ENCODE data around the gene CDON. TPM values are rescaled to one million over a fixed set of nuclear protein-coding genes. Genes with fewer than 3 reads are reported as not detected.
"Not testable (repeated sequence)": the region's sequence is repeated elsewhere in the genome, so short reads cannot be mapped to it uniquely, and the experiment has no call there.

Gene CDON
- polyA plus RNA-seq, 1 of the 3 experiments (the other 2 are of a cell fraction): 3.7 TPM

DNA sequence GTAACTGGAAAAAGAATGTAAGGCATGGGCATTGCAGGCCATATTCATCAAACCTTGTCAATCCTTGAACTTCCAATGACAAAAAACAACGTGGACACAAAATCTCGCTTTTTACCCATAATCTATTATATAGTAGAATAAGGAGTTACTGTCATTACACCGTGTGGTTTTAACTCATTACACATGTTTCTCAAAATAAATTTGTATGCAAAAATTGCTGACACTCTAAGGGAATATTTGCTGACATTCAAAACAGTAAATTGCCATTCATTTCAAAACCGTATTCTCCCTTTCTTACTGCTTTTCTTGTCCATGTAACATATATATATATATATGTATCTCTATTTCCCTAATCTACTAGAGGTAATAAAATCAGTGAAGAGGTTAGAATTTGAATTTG lies 33.4 kb downstream of the CDON start (continued):
- TF ChIP-seq, protein P1, sequence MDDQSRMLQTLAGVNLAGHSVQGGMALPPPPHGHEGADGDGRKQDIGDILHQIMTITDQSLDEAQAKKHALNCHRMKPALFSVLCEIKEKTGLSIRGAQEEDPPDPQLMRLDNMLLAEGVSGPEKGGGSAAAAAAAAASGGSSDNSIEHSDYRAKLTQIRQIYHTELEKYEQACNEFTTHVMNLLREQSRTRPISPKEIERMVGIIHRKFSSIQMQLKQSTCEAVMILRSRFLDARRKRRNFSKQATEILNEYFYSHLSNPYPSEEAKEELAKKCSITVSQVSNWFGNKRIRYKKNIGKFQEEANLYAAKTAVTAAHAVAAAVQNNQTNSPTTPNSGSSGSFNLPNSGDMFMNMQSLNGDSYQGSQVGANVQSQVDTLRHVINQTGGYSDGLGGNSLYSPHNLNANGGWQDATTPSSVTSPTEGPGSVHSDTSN (IDR thresholded peaks at IDR 0.05): no peak
- TF ChIP-seq NRF1 (IDR thresholded peaks at IDR 0.05; ENCODE audit: low read depth, low read length) (no peak), FOXM1 (IDR thresholded peaks at IDR 0.05; ENCODE audit: low read depth) (no peak)
- TF ChIP-seq, protein P2, sequence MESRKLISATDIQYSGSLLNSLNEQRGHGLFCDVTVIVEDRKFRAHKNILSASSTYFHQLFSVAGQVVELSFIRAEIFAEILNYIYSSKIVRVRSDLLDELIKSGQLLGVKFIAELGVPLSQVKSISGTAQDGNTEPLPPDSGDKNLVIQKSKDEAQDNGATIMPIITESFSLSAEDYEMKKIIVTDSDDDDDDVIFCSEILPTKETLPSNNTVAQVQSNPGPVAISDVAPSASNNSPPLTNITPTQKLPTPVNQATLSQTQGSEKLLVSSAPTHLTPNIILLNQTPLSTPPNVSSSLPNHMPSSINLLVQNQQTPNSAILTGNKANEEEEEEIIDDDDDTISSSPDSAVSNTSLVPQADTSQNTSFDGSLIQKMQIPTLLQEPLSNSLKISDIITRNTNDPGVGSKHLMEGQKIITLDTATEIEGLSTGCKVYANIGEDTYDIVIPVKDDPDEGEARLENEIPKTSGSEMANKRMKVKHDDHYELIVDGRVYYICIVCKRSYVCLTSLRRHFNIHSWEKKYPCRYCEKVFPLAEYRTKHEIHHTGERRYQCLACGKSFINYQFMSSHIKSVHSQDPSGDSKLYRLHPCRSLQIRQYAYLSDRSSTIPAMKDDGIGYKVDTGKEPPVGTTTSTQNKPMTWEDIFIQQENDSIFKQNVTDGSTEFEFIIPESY (IDR thresholded peaks at IDR 0.05; ENCODE audit: borderline replicate concordance, low read depth): no peak

DNA sequence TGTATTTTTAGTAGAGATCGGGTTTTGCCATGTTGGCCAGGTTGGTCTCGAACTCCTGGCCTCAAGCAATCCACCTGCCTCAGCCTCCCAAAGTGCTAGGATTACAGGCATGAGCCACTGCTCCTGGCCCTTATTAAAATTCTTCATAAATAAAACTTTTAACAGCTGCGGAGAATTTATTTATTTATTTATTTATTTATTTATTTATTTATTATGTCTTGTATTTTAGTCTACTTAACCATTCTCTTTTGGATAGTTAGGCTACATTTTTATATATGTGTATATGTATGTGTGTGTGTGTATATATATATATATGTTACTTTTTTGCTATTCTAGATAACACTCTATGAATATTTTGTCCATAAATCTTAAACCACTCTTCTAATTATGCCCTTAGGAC lies 34.1 kb downstream of the CDON start:
- POLR2A ChIA-PET: not testable (repeated sequence)

DNA sequence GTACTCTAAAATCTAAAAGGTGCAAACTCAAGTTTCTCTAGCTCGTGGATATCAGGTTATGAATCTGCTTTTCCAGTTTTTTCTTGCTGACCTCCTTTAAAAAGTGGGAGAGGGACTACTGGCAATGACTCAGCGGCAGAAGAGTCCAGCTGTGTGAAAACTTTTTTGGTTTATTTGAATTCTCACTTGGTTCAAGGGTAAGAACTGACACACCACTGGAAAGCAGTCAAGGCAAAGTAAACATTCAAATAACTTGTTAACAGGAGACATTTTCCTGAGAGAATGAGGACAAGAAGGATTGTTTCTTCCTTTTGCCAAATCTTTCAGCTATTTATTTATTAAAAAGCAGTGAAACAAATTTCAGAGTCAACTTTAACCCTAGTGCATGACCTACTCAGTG lies 36.1 kb downstream of the CDON start:
- Histone ChIP-seq H3K27me3 (ENCODE audit: insufficient read depth) (no peaks in the 10 kb centered on the region), H2AFZ (ENCODE audit: low read depth) (no peak overlapping the region), H3F3A (replicated peaks; ENCODE audit: insufficient read depth) (no peaks in the 10 kb centered on the region), H3K9me2 (no peaks in the 10 kb centered on the region), H3K36me3 (replicated peaks in 1 of 2; ENCODE audit: control insufficient read depth in 1 of 2, insufficient read depth in 2 of 2, low read length in 1 of 2) (no peaks in the 10 kb centered on the region), H3K4me2 (no peak overlapping the region), H3K4me1 (ENCODE audit: control insufficient read depth in 1 of 2, insufficient read depth in 2 of 2, low read depth in 1 of 2, low read length in 1 of 2) (peaks cover 0 to 3% of the 10 kb centered on the region in 2 experiments; a peak in 1 of 4 replicates), H3K79me2 (ENCODE audit: insufficient read depth) (no peaks in the 10 kb centered on the region), H3K9ac (no peak overlapping the region), H3K4me3 (ENCODE audit: low read depth in 2 of 2, low read length in 1 of 2) (no peak overlapping the region), H3K27ac (ENCODE audit: low read depth in 2 of 2, low read length in 1 of 2) (no peak overlapping the region), H3K9me3 (no peaks in the 10 kb centered on the region), H4K20me1 (ENCODE audit: insufficient read depth) (no peaks in the 10 kb centered on the region)
- POLR2A ChIA-PET: no interaction called here
- 64% methylated on average over 2 of the region's 2 CpGs for WGBS (ENCODE audit: low lambda C conversion rate)
- no peak for DNase-seq
- CTCF ChIA-PET: interaction anchor here (1.0 to 1.9 kb wide), 7 partner anchors 11 to 167 kb away, joined by 3 to 7 read pairs (median 4); no protein-coding TSS in a partner anchor
- no peak for TF ChIP-seq TEAD4 (IDR thresholded peaks at IDR 0.05; ENCODE audit: borderline replicate concordance, insufficient read depth)
- TF ChIP-seq RCOR1 (IDR thresholded peaks at IDR 0.05; ENCODE audit: low read length): no peak
- TF ChIP-seq NFIC (IDR thresholded peaks at IDR 0.05; ENCODE audit: borderline replicate concordance): no peak
- TF ChIP-seq, protein P3, sequence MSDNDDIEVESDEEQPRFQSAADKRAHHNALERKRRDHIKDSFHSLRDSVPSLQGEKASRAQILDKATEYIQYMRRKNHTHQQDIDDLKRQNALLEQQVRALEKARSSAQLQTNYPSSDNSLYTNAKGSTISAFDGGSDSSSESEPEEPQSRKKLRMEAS (IDR thresholded peaks at IDR 0.05; ENCODE audit: low read depth): no peak
- no peak for TF ChIP-seq MXI1 (IDR thresholded peaks at IDR 0.05; ENCODE audit: low read depth, low read length)
- TF ChIP-seq YY1 (IDR thresholded peaks at IDR 0.05; ENCODE audit: low read depth): no peak
- TF ChIP-seq, protein P4, sequence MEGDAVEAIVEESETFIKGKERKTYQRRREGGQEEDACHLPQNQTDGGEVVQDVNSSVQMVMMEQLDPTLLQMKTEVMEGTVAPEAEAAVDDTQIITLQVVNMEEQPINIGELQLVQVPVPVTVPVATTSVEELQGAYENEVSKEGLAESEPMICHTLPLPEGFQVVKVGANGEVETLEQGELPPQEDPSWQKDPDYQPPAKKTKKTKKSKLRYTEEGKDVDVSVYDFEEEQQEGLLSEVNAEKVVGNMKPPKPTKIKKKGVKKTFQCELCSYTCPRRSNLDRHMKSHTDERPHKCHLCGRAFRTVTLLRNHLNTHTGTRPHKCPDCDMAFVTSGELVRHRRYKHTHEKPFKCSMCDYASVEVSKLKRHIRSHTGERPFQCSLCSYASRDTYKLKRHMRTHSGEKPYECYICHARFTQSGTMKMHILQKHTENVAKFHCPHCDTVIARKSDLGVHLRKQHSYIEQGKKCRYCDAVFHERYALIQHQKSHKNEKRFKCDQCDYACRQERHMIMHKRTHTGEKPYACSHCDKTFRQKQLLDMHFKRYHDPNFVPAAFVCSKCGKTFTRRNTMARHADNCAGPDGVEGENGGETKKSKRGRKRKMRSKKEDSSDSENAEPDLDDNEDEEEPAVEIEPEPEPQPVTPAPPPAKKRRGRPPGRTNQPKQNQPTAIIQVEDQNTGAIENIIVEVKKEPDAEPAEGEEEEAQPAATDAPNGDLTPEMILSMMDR (IDR thresholded peaks at IDR 0.05): no peak

More for the DNA sequence above, 34.1 kb downstream of the CDON start:
- not testable (repeated sequence) for H3K79me2 ChIP-seq (ENCODE audit: insufficient read depth); H2AFZ ChIP-seq (ENCODE audit: low read depth); H3K4me2 ChIP-seq; H3K9me2 ChIP-seq; H3K36me3 ChIP-seq (replicated peaks in 1 of 2; ENCODE audit: control insufficient read depth in 1 of 2, insufficient read depth in 2 of 2, low read length in 1 of 2); H3K4me1 ChIP-seq (ENCODE audit: control insufficient read depth in 1 of 2, insufficient read depth in 2 of 2, low read depth in 1 of 2, low read length in 1 of 2); H3K27ac ChIP-seq (ENCODE audit: low read depth in 2 of 2, low read length in 1 of 2); H4K20me1 ChIP-seq (ENCODE audit: insufficient read depth); H3K4me3 ChIP-seq (ENCODE audit: low read depth in 2 of 2, low read length in 1 of 2); H3K9ac ChIP-seq; H3F3A ChIP-seq (replicated peaks; ENCODE audit: insufficient read depth); DNase-seq; H3K27me3 ChIP-seq (ENCODE audit: insufficient read depth); H3K9me3 ChIP-seq
- WGBS (ENCODE audit: low lambda C conversion rate): over 99% methylated on average over 3 of the region's 3 CpGs
- CTCF ChIA-PET: interaction anchor here (2.2 kb wide), 1 partner anchor 12 kb away, joined by 6 read pairs; no protein-coding TSS in a partner anchor
